Cardiac fibroblast (primary cell): ENCODE results near the gene NPHP1.
"Not testable (repeated sequence)": the region's sequence is repeated elsewhere in the genome, so short reads cannot be mapped to it uniquely, and the experiment has no call there.

Source experiments
- DNase-seq, 2 donors: peaks; one replicate each; pipeline versions ENCODE4 v3.0.0 to v3.0.0-alpha.2; 2010; ENCODE audit warnings: low read depth in 2 of 2
- H3K4me3 ChIP-seq, 2 donors: replicated peaks in 1 of 2; 1 replicate in 1 of 2; 2 replicates in 1 of 2; pipeline ENCODE4 v1.5.1; 2011; ENCODE audit warnings: low read depth in 2 of 2, low read length in 2 of 2, mild to moderate bottlenecking in 2 of 2, moderate library complexity in 1 of 2
- CTCF ChIP-seq: IDR thresholded peaks from one replicate; pipeline ENCODE4 v1.5.1; 2011; ENCODE audit warnings: low read depth, mild to moderate bottlenecking, low read length, inconsistent platforms

NPHP1 gene

GRCh38 chr2:110173523-110173922 lies 31.3 kb downstream of the NPHP1 start:
- TF ChIP-seq CTCF, result no peak
- DNase-seq, result peak; percentile 28 to 67
- no peak overlapping the region for H3K4me3 ChIP-seq

GRCh38 chr2:110172506-110172905 lies 32.3 kb downstream of the NPHP1 start:
- no peak for TF ChIP-seq CTCF
- H3K4me3 ChIP-seq, result no peak overlapping the region

GRCh38 chr2:110170102-110170501 lies 34.7 kb downstream of the NPHP1 start:
- H3K4me3 ChIP-seq, result no peak overlapping the region
- TF ChIP-seq CTCF, result no peak
- DNase-seq, result no peak

More at GRCh38 chr2:110172506-110172905, 32.3 kb downstream of the NPHP1 start:
- DNase-seq, result no peak

GRCh38 chr2:110167326-110168000 lies 37.4 kb downstream of the NPHP1 start:
- H3K4me3 ChIP-seq, result no peak overlapping the region
- DNase-seq, result peak in 1 of 2 donors; percentile 10
- no peak for TF ChIP-seq CTCF

GRCh38 chr2:110166266-110166665 lies 38.5 kb downstream of the NPHP1 start:
- no peak for TF ChIP-seq CTCF
- peak; percentile 25 to 67 for DNase-seq

GRCh38 chr2:110157153-110157793 lies 47.5 kb downstream of the NPHP1 start:
- peak; percentile 90 for TF ChIP-seq CTCF
- H3K4me3 ChIP-seq, result no peak overlapping the region
- DNase-seq, result peak; percentile 86 to 89

More at GRCh38 chr2:110166266-110166665, 38.5 kb downstream of the NPHP1 start:
- no peak overlapping the region for H3K4me3 ChIP-seq

GRCh38 chr2:110154828-110155227 lies 50.0 kb downstream of the NPHP1 start:
- not testable (repeated sequence) for H3K4me3 ChIP-seq, DNase-seq

GRCh38 chr2:110154188-110154587 lies 50.6 kb downstream of the NPHP1 start:
- DNase-seq, result not testable (repeated sequence)

More at GRCh38 chr2:110154188-110154587, 50.6 kb downstream of the NPHP1 start:
- H3K4me3 ChIP-seq, result not testable (repeated sequence)
